ENCODE results near the gene NUMB. TPM values are rescaled to one million over a fixed set of nuclear protein-coding genes. Genes with fewer than 3 reads are reported as not detected.

Gene NUMB
- total RNA-seq, 4 donors from 2014 or later = 49.2 to 63.4 (median 50.7) TPM

GRCh38 chr14:73333031-73333430 is 125.3 kb downstream of the NUMB start:
- intact Hi-C loops (cut with DNase I) = no loop called here
- 100% methylated on average over 2 of the region's 2 CpGs for WGBS
- no peaks in the 10 kb centered on the region for H3K27me3 ChIP-seq
- H3K36me3 ChIP-seq = peaks cover 0 to 5% (median 2%) of the 10 kb centered on the region in 4 donors
- no peak overlapping the region for H3K4me3 ChIP-seq
- DNase-seq (ENCODE audit: extremely low spot score) = no peak
- TF ChIP-seq POLR2A (IDR thresholded peaks at IDR 0.05; ENCODE audit: low read depth) (no peak), POLR2AphosphoS5 (IDR thresholded peaks at IDR 0.05) (no peak), CTCF (IDR thresholded peaks at IDR 0.05) (no peak), EP300 (IDR thresholded peaks at IDR 0.05) (no peak)
- no peak overlapping the region for H3K27ac ChIP-seq (replicated peaks in 1 of 4)
- H3K4me1 ChIP-seq = no peaks in the 10 kb centered on the region
- H3K9me3 ChIP-seq = no peaks in the 10 kb centered on the region

- no peak for DNase-seq (ENCODE audit: extremely low spot score)
- intact Hi-C loops (cut with DNase I) = no loop called here
- no peak overlapping the region for H3K4me3 ChIP-seq
- WGBS = 89% methylated on average over 1 of the region's 1 CpG
- H3K36me3 ChIP-seq = peaks cover 0 to 12% (median 3%) of the 10 kb centered on the region in 4 donors
- no peaks in the 10 kb centered on the region for H3K27me3 ChIP-seq
- peaks cover 0 to 24% (median 10%) of the 10 kb centered on the region in 4 donors for H3K4me1 ChIP-seq
- no peaks in the 10 kb centered on the region for H3K9me3 ChIP-seq
- TF ChIP-seq POLR2A (IDR thresholded peaks at IDR 0.05; ENCODE audit: low read depth) (no peak), POLR2AphosphoS5 (IDR thresholded peaks at IDR 0.05) (no peak), CTCF (IDR thresholded peaks at IDR 0.05) (no peak), EP300 (IDR thresholded peaks at IDR 0.05) (no peak)
- H3K27ac ChIP-seq (replicated peaks in 1 of 4) = no peak overlapping the region
Observed at GRCh38 chr14:73325630-73326299, 132.6 kb downstream of the NUMB start.

GRCh38 chr14:73325063-73325462 is 133.3 kb downstream of the NUMB start:
- no peaks in the 10 kb centered on the region for H3K9me3 ChIP-seq
- no peaks in the 10 kb centered on the region for H3K27me3 ChIP-seq
- intact Hi-C loops (cut with DNase I) = no loop called here
- H3K4me1 ChIP-seq = peaks cover 0 to 24% (median 10%) of the 10 kb centered on the region in 4 donors
- no peak overlapping the region for H3K4me3 ChIP-seq
- WGBS = 93% methylated on average over 1 of the region's 1 CpG
- H3K27ac ChIP-seq (replicated peaks in 1 of 4) = no peak overlapping the region
- TF ChIP-seq EP300 (IDR thresholded peaks at IDR 0.05) = no peak
- no peak for TF ChIP-seq POLR2A (IDR thresholded peaks at IDR 0.05; ENCODE audit: low read depth)
- no peak for TF ChIP-seq CTCF (IDR thresholded peaks at IDR 0.05)
- no peak for TF ChIP-seq POLR2AphosphoS5 (IDR thresholded peaks at IDR 0.05)
- peaks cover 0 to 12% (median 3%) of the 10 kb centered on the region in 4 donors for H3K36me3 ChIP-seq
- DNase-seq (ENCODE audit: extremely low spot score) = no peak

GRCh38 chr14:73324533-73324932 is 133.8 kb downstream of the NUMB start:
- no peaks in the 10 kb centered on the region for H3K27me3 ChIP-seq
- intact Hi-C loops (cut with DNase I) = no loop called here
- peaks cover 0 to 24% (median 10%) of the 10 kb centered on the region in 4 donors for H3K4me1 ChIP-seq
- no peak overlapping the region for H3K27ac ChIP-seq (replicated peaks in 1 of 4)
- no peak overlapping the region for H3K4me3 ChIP-seq
- no peaks in the 10 kb centered on the region for H3K9me3 ChIP-seq
- H3K36me3 ChIP-seq = peaks cover 0 to 12% (median 3%) of the 10 kb centered on the region in 4 donors
- TF ChIP-seq POLR2A (IDR thresholded peaks at IDR 0.05; ENCODE audit: low read depth) (no peak), POLR2AphosphoS5 (IDR thresholded peaks at IDR 0.05) (no peak), CTCF (IDR thresholded peaks at IDR 0.05) (no peak), EP300 (IDR thresholded peaks at IDR 0.05) (no peak)
- DNase-seq (ENCODE audit: extremely low spot score) = no peak
- WGBS = 92% methylated on average over 1 of the region's 1 CpG

All from esophagus muscularis mucosa (tissue), 4 donors.